Esophagus muscularis mucosa (tissue), 4 donors: ENCODE data around the gene SCG2. TPM values are rescaled to one million over a fixed set of nuclear protein-coding genes. Genes with fewer than 3 reads are reported as not detected.

Experiments
- DNase-seq: peaks from one replicate; pipeline ENCODE4 v3.0.0-alpha.2; 2017; ENCODE audit errors: extremely low spot score
- H3K27ac ChIP-seq, 4 donors: fragments of 200-600 bp; sonication (generic); replicated peaks in 1 of 4; 1 replicate in 3 of 4; 2 replicates in 1 of 4; pipeline ENCODE4 v1.5.1; 2016 to 2019; ENCODE audit warnings: mild to moderate bottlenecking in 1 of 4
- H3K27me3 ChIP-seq, 4 donors: fragments of 200-600 bp; sonication (generic); one replicate each; pipeline versions ENCODE4 v1.5.1 to v1.6.0; 2016 to 2019
- H3K36me3 ChIP-seq, 4 donors: fragments of 200-600 bp; sonication (generic); one replicate each; pipeline ENCODE4 v1.5.1; 2016 to 2019
- H3K4me1 ChIP-seq, 4 donors: fragments of 200-600 bp; sonication (generic); one replicate each; pipeline ENCODE4 v1.5.1; 2016 to 2019
- H3K4me3 ChIP-seq, 4 donors: fragments of 200-600 bp; sonication (generic); 1 replicate in 2 of 4; 2 replicates in 2 of 4; pipeline ENCODE4 v1.5.1; 2016 to 2019; ENCODE audit warnings: mild to moderate bottlenecking in 4 of 4, moderate library complexity in 1 of 4
- H3K9me3 ChIP-seq, 4 donors: fragments of 200-600 bp; sonication (generic); 1 replicate in 3 of 4; 2 replicates in 1 of 4; pipeline ENCODE4 v1.5.1; 2016 to 2019
- EP300 ChIP-seq: sonication (generic); formaldehyde crosslinking; IDR thresholded peaks from one replicate; pipeline ENCODE4 v1.6.1; 2017; ENCODE audit warnings: antibody characterized with exemption
- POLR2A ChIP-seq: fragments of 450-650 bp; IDR thresholded peaks from one replicate; pipeline ENCODE4 v1.6.1; 2017; ENCODE audit warnings: antibody characterized with exemption, moderate library complexity, mild to moderate bottlenecking, low read depth
- POLR2AphosphoS5 ChIP-seq, 2 donors: sonication (generic); formaldehyde crosslinking; IDR thresholded peaks; one replicate each; pipeline ENCODE4 v1.6.1; 2017; ENCODE audit warnings: antibody characterized with exemption in 2 of 2
- WGBS: methylation state at CpG from one replicate; pipeline ENCODE4 v1.1.5; 2018; 5-methylcytosine and 5-hydroxymethylcytosine counted together
- intact Hi-C: fragments of 100-400 bp; cut with DNase I; formaldehyde crosslinking; loops from one replicate; pipeline ENCODE4 v1.15.1; 2023
- total RNA-seq, 4 donors: library from RNA; depleted of rRNA; stranded (reverse); fragments of >200 nt; gene quantifications; one replicate each; pipeline versions ENCODE4 v1.1.0 to v1.2.1, GENCODE V29; 2016
- TF ChIP-seq, protein P1 (sequence below), 3 experiments: fragments of 200-600 bp in 2 of 3; fragments of 450-650 bp in 1 of 3; sonication (generic) in 2 of 3; IDR thresholded peaks; one replicate each; pipeline ENCODE4 v1.5.1; 2017 to 2019; ENCODE audit warnings: antibody characterized with exemption in 3 of 3, mild to moderate bottlenecking in 2 of 3, moderate library complexity in 1 of 3

Gene SCG2
- total RNA-seq, 4 donors from 2014 or later = 1.7 to 8.3 (median 3.0) TPM

DNA sequence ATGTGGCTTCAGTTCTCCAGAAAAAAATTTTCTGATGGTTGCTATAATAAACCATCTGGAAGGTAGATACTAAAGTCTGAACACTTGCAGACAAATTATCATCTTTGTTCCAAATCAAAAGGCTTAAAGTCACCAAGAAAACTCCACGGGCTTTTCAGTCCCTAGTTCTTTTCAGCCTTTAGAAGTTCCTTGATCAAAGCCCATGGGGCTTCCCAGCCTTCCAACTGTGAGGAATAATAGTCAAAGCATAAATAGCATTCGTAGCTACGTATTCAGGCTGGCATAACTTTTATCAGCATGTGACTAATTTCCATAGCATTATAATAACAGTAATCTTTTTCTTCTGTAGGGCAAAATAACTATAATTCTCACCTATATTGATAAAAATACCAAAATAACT lies 13.9 kb downstream of the SCG2 start:
- no peak overlapping the region for H3K4me3 ChIP-seq
- H3K27ac ChIP-seq = no peak overlapping the region
- no peaks in the 10 kb centered on the region for H3K4me1 ChIP-seq
- DNase-seq = no peak
- H3K36me3 ChIP-seq = no peaks in the 10 kb centered on the region
- H3K27me3 ChIP-seq = no peaks in the 10 kb centered on the region
- no peaks in the 10 kb centered on the region for H3K9me3 ChIP-seq
- 74% methylated on average over 3 of the region's 3 CpGs for WGBS
- TF ChIP-seq EP300 (no peak), POLR2AphosphoS5 (IDR thresholded peaks at IDR 0.05) (no peak)
- intact Hi-C loops = no loop called here

DNA sequence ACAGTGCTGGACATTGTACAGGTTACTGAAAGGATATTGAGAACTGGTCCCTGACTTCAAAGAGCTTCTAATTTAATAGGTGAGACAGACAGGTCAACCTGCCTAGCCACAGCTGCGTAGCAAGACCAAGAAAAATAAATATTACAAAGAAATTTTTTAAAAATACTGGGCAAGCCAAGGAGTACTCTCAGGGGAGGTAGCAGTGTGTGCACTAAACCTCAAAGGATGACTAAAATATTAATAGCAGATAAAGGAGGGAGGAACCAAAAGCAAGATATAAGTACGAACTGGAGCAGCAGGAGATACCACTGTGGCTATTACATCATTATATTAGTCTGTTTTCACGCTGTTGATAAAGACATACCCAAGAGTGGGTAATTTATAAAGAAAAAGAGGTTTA lies 14.9 kb downstream of the SCG2 start:
- H3K4me3 ChIP-seq = no peak overlapping the region
- H3K4me1 ChIP-seq = no peaks in the 10 kb centered on the region
- DNase-seq = no peak
- H3K36me3 ChIP-seq = no peaks in the 10 kb centered on the region
- H3K9me3 ChIP-seq = no peaks in the 10 kb centered on the region
- no peak for TF ChIP-seq POLR2AphosphoS5 (IDR thresholded peaks at IDR 0.05)
- no peak for TF ChIP-seq EP300
- no peak for TF ChIP-seq POLR2A
- TF ChIP-seq, protein P1, sequence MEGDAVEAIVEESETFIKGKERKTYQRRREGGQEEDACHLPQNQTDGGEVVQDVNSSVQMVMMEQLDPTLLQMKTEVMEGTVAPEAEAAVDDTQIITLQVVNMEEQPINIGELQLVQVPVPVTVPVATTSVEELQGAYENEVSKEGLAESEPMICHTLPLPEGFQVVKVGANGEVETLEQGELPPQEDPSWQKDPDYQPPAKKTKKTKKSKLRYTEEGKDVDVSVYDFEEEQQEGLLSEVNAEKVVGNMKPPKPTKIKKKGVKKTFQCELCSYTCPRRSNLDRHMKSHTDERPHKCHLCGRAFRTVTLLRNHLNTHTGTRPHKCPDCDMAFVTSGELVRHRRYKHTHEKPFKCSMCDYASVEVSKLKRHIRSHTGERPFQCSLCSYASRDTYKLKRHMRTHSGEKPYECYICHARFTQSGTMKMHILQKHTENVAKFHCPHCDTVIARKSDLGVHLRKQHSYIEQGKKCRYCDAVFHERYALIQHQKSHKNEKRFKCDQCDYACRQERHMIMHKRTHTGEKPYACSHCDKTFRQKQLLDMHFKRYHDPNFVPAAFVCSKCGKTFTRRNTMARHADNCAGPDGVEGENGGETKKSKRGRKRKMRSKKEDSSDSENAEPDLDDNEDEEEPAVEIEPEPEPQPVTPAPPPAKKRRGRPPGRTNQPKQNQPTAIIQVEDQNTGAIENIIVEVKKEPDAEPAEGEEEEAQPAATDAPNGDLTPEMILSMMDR (IDR thresholded peaks at IDR 0.05) = no peak
- 77% methylated on average over 3 of the region's 3 CpGs for WGBS
- H3K27me3 ChIP-seq = no peaks in the 10 kb centered on the region
- intact Hi-C loops = no loop called here
- no peak overlapping the region for H3K27ac ChIP-seq

DNA sequence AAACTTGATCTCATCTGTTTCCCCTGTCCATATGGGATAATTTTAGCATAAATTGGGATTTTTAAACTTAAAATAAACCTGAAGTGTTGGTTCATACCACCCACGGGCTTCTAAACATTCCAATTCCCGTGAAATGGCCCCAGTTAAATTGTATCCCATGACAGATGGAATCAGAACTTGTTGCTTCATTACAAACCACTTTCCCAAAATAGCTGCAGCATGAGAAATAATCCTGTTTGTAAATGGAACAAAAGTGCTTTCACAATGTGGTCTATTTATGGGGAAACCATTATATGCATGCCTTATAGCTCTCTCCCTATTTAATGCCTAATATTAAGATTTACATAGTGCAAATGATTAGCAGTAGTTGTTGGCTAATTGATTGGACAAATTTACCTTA lies 15.9 kb downstream of the SCG2 start:
- DNase-seq = no peak
- WGBS = 59% methylated on average over 2 of the region's 2 CpGs
- Histone ChIP-seq H3K9me3 (no peaks in the 10 kb centered on the region), H3K36me3 (no peaks in the 10 kb centered on the region), H3K27me3 (no peaks in the 10 kb centered on the region), H3K4me1 (no peaks in the 10 kb centered on the region), H3K4me3 (no peak overlapping the region), H3K27ac (no peak overlapping the region)
- TF ChIP-seq POLR2A (no peak), EP300 (no peak), POLR2AphosphoS5 (IDR thresholded peaks at IDR 0.05) (no peak)
- TF ChIP-seq, protein P1 (IDR thresholded peaks at IDR 0.05) = no peak
- intact Hi-C loops = no loop called here

DNA sequence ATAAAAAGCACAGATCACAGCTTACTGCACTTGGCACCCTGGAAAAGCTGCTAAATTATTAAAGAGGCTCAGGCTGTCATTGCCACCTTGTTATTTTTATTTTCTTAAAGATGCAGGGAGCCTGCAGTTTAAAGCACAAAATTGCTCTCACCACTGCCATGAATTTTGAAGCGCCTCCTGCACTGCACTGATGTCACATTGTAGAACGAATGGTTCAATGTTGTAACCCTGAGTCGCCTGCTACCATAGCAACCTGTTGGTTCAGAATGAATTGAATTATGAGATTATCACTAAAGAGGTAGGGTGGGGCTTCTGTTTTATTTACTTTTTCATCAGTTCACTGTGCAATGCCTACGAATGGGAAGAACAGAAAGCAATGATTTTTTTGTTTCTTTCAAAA lies 16.5 kb downstream of the SCG2 start:
- H3K4me1 ChIP-seq = no peaks in the 10 kb centered on the region
- 67% methylated on average over 4 of the region's 4 CpGs for WGBS
- H3K36me3 ChIP-seq = no peaks in the 10 kb centered on the region
- no peak overlapping the region for H3K4me3 ChIP-seq
- no peaks in the 10 kb centered on the region for H3K9me3 ChIP-seq
- intact Hi-C loops = no loop called here
- no peaks in the 10 kb centered on the region for H3K27me3 ChIP-seq
- no peak overlapping the region for H3K27ac ChIP-seq
- peak; percentile 31 for DNase-seq
- TF ChIP-seq POLR2AphosphoS5 (IDR thresholded peaks at IDR 0.05) (no peak), EP300 (no peak), POLR2A (no peak)
- TF ChIP-seq, protein P1 (IDR thresholded peaks at IDR 0.05) = no peak

DNA sequence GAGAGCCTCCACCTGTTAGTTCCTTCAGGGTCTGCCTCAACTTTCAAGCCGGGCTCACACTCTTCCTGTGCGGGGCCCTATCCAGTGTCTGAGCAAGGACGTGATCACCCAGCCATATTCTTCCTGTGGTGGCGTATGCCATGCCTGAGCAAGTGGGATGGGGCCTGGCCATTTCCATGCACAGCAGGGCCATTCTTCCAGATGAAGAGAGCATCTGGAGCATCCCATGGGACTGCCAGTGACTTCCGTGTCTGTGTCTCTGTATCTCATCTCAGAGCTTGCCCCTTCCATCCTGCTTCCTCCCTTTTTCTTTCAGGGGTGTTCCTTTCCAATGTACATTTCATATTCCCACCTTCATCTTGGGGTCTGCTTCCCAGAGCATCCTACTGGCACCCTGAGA lies 20.2 kb downstream of the SCG2 start:
- Histone ChIP-seq H3K27me3 (no peaks in the 10 kb centered on the region), H3K4me1 (no peaks in the 10 kb centered on the region), H3K4me3 (no peak overlapping the region), H3K9me3 (no peaks in the 10 kb centered on the region), H3K36me3 (no peaks in the 10 kb centered on the region), H3K27ac (no peak overlapping the region)
- intact Hi-C loops = no loop called here
- no peak for TF ChIP-seq POLR2A
- TF ChIP-seq EP300 = no peak
- TF ChIP-seq, protein P1 (IDR thresholded peaks at IDR 0.05) = no peak
- TF ChIP-seq POLR2AphosphoS5 (IDR thresholded peaks at IDR 0.05) = no peak
- WGBS = 92% methylated on average over 4 of the region's 5 CpGs
- DNase-seq = no peak
